Ovary (tissue), 9 donors: ENCODE data around the gene CFAP92. TPM values are rescaled to one million over a fixed set of nuclear protein-coding genes. Genes with fewer than 3 reads are reported as not detected.

Source experiments
- DNase-seq, 5 donors: peaks; one replicate each; pipeline ENCODE4 v3.0.0-alpha.2; 2019 to 2020
- H3K27ac ChIP-seq, 2 donors: fragments of 200-600 bp; one replicate each; pipeline versions ENCODE4 v1.5.1 to v1.8.0; 2019 to 2022
- H3K27me3 ChIP-seq: fragments of 200-600 bp; one replicate; pipeline ENCODE4 v1.8.0; 2022
- H3K36me3 ChIP-seq: fragments of 200-600 bp; sonication (generic); one replicate; pipeline ENCODE4 v1.5.1; 2019
- H3K4me1 ChIP-seq: one replicate; pipeline ENCODE4 v1.8.1; 2013; ENCODE audit warnings: mild to moderate bottlenecking, moderate library complexity; ENCODE audit not compliant: insufficient read depth
- H3K4me3 ChIP-seq: fragments of 200-600 bp; sonication (generic); one replicate; pipeline ENCODE4 v1.5.1; 2017
- H3K9me3 ChIP-seq, 2 donors: fragments of 200-600 bp in 1 of 2; sonication (generic) in 1 of 2; one replicate each; pipeline versions ENCODE4 v1.5.1 to v1.8.1; 2013 to 2019; ENCODE audit warnings: mild to moderate bottlenecking in 1 of 2, moderate library complexity in 1 of 2
- EP300 ChIP-seq: sonication (generic); formaldehyde crosslinking; IDR thresholded peaks from one replicate; pipeline ENCODE4 v1.6.1; 2017; ENCODE audit warnings: antibody characterized with exemption
- POLR2A ChIP-seq: fragments of 450-650 bp; IDR thresholded peaks from one replicate; pipeline ENCODE4 v1.6.1; 2017; ENCODE audit warnings: antibody characterized with exemption, mild to moderate bottlenecking, moderate library complexity
- WGBS, 3 donors: extraction: QIAGEN DNeasy Blood & Tissue Kit in 1 of 3; methylation state at CpG; one replicate each; pipeline versions ENCODE4 v1.1.5 to v1.1.7; 2013 to 2017; 5-methylcytosine and 5-hydroxymethylcytosine counted together
- intact Hi-C, 4 donors: fragments of 100-400 bp; cut with DNase I; formaldehyde crosslinking; loops; one replicate each; pipeline versions ENCODE4 v1.11.0 to v1.15.1; 2022 to 2023
- polyA plus RNA-seq, 2 donors: library from polyadenylated mRNA; stranded (reverse); fragments of 200-250 nt in 1 of 2; fragments of 350-450 nt in 1 of 2; fragmentation: Illumina TruSeq in 1 of 2; extraction: RNeasy Lipid Tissue Mini Kit (QIAGEN cat#74804) in 1 of 2; gene quantifications; one replicate each; pipeline ENCODE4 v1.2.3, GENCODE V29; 2013 to 2014
- total RNA-seq, 7 donors: library from RNA; depleted of rRNA in 2 of 7; stranded (reverse); fragments of >200 nt in 2 of 7; fragmentation: NEBNext Ultra II Directional in 3 of 7; extraction: Animal tissue kit (Norgen Biotek cat#: 25700) in 3 of 7; gene quantifications; one replicate each; pipeline versions ENCODE4 v1.1.0 to v1.2.4, GENCODE V29; 2016 to 2023
- TF ChIP-seq, protein P1 (sequence below), 3 donors: fragments of 450-650 bp in 2 of 3; fragments of 200-600 bp in 1 of 3; IDR thresholded peaks; one replicate each; pipeline versions ENCODE4 v1.5.1 to v1.8.0; 2016 to 2022; ENCODE audit warnings: antibody characterized with exemption in 3 of 3, mild to moderate bottlenecking in 1 of 3
- donor health status: DM: no; HTN: no; CAD: no; lungs with moderate emphysema.
- donor health status: DM: no; HTN: no; CAD: no.
- donor health status: Bipolar disorder and iron deficiency.
- donor health status: DM: yes; HTN: yes; CAD: no.
- donor health status: DM: no; HTN: no; CAD: no.
- donor health status: DM: yes; HTN: yes; CAD: no.

CFAP92 gene
- total and polyA plus RNA-seq, 9 donors: 0.89 to 3.8 (median 1.5) TPM

DNA sequence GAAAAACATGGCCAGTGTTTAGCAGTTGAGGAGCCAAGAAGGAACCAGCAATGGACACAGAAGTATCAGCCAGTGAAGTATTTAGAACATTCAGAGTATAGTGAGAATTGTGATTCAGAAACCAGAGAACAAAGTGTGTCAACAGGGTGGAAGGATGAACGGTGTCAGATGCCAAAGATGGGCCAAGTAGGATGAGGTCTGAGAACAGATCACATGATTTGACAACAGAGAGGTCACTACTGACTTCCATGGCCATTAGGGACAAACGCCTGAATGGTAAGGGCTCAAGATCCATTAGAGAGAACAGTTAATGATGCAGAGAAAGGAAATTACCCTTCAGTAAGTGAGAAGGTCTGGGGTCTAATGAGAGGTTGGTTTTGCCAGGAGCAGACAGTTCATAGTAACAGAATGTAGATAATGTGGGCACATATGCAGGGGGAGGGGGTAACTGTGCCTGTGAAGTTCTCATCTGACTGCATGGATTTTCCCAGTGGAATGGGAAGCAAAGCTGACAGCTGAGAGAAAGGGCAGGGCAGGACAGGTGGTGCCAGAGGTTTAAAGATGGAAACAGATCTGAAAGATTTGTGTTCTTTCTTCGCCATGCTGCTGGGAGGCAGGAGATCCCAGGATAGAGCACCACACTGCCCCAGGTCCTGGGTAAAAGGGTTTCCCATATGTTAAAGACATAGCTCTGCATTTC, 119.2 kb downstream of the CFAP92 start:
- no peak overlapping the region for H3K4me3 ChIP-seq
- H3K27me3 ChIP-seq: no peaks in the 10 kb centered on the region
- H3K36me3 ChIP-seq: no peaks in the 10 kb centered on the region
- DNase-seq: no peak
- TF ChIP-seq POLR2A (no peak), EP300 (no peak)
- TF ChIP-seq, protein P1, sequence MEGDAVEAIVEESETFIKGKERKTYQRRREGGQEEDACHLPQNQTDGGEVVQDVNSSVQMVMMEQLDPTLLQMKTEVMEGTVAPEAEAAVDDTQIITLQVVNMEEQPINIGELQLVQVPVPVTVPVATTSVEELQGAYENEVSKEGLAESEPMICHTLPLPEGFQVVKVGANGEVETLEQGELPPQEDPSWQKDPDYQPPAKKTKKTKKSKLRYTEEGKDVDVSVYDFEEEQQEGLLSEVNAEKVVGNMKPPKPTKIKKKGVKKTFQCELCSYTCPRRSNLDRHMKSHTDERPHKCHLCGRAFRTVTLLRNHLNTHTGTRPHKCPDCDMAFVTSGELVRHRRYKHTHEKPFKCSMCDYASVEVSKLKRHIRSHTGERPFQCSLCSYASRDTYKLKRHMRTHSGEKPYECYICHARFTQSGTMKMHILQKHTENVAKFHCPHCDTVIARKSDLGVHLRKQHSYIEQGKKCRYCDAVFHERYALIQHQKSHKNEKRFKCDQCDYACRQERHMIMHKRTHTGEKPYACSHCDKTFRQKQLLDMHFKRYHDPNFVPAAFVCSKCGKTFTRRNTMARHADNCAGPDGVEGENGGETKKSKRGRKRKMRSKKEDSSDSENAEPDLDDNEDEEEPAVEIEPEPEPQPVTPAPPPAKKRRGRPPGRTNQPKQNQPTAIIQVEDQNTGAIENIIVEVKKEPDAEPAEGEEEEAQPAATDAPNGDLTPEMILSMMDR (IDR thresholded peaks at IDR 0.05): no peak
- WGBS, 3 donors: 55 to 61% (median 59%) methylated on average over 3 of the region's 3 CpGs
- intact Hi-C loops: loop anchor here in 1 of 4 donors (10.0 kb wide), 1 partner anchor 190 kb away; no protein-coding TSS in a partner anchor
- no peak overlapping the region for H3K27ac ChIP-seq
- H3K9me3 ChIP-seq: no peaks in the 10 kb centered on the region
- H3K4me1 ChIP-seq: peaks cover 7% of the 10 kb centered on the region

DNA sequence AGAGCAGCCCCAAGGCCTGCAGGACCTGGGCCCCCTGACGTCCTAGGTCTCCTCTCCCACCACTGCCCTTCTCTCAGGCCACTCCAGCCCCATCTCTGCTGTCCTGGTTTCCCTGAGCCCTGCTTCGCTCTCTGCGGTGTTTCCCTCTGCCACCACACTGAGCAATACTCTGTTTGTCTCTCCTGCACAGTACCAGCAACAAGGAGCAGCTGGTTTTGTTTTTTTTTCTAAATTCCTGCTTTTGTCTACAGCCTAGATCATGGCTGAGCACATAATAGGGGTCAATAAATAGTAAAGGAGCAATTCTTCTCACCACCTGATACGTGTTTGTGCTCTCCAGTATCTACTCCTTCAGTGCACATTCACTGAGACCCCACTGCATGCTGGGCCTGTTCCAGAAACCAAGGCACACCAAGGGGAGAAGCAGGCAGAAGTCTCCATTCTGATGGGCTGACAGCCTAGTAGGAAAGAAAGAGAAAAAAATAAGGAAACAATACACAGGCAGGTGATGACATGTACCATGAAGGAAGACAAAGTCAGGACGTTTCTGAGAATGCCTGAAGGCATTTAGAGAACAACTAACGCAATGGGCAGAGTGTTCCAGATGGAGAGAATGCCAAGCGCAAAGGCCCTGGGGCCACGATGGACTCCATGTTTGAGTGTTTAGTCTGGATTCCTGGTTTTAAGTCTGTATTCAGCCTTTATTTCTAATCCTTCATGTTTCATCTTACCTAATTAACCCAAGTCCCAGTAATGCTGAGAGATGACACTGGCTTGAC, 120.4 kb downstream of the CFAP92 start:
- no peak overlapping the region for H3K4me3 ChIP-seq
- no peaks in the 10 kb centered on the region for H3K36me3 ChIP-seq
- intact Hi-C loops: loop anchor here in 1 of 4 donors (10.0 kb wide), 1 partner anchor 189 kb away; no protein-coding TSS in a partner anchor
- DNase-seq: no peak
- no peaks in the 10 kb centered on the region for H3K27me3 ChIP-seq
- 55 to 74% (median 65%) methylated on average over 8 of the region's 8 CpGs for WGBS, 3 donors
- no peak overlapping the region for H3K27ac ChIP-seq
- H3K4me1 ChIP-seq: peaks cover 6% of the 10 kb centered on the region
- H3K9me3 ChIP-seq: no peaks in the 10 kb centered on the region
- TF ChIP-seq, protein P1 (IDR thresholded peaks at IDR 0.05): no peak
- TF ChIP-seq POLR2A (no peak), EP300 (no peak)

DNA sequence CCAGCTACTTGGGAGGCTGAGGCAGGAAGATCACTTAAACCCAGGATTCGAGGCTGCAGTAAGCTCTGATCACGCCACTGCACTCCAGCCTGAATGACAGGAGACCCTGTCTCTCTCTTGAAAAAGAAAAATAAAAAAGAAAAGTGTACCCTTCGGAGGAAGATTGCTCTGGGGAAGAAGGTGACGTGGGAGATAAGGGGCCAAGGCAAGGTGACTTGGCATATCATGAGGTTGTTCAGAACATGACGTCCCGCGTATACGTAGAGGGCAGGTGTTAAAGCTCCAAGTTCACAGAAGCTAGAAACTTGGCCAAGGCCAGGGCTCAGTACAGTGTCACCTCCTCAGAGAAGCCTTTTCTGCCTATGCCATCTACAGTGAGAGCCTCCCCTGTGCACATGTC, 121.1 kb downstream of the CFAP92 start:
- intact Hi-C loops: loop anchor here in 1 of 4 donors (10.0 kb wide), 1 partner anchor 188 kb away; no protein-coding TSS in a partner anchor
- WGBS, 3 donors: 79 to 86% (median 84%) methylated on average over 8 of the region's 8 CpGs
- no peaks in the 10 kb centered on the region for H3K9me3 ChIP-seq
- DNase-seq: no peak
- H3K36me3 ChIP-seq: no peaks in the 10 kb centered on the region
- no peak for TF ChIP-seq EP300
- TF ChIP-seq, protein P1 (IDR thresholded peaks at IDR 0.05): no peak
- TF ChIP-seq POLR2A: no peak
- H3K4me3 ChIP-seq: no peak overlapping the region
- peaks cover 1% of the 10 kb centered on the region for H3K4me1 ChIP-seq
- H3K27me3 ChIP-seq: no peaks in the 10 kb centered on the region
- no peak overlapping the region for H3K27ac ChIP-seq

DNA sequence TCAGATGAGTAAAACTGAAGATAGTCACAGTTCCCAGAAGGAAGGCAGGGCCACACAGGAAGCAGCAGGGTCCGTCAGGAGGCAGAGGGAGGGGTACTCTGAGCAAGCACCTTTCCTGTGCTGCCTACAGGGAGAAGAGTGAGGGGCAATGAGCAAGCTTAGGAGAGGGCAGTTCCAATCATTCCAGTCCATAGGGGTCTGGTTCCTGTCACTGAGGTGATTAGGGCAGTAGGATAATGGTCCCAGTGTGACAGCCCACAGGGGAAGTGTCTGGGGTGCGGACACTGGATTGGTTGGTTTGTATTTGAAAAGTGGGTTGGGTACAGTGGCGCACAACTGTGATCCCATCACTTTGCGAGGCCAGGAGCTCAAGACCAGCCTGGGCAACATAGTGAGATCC, 121.6 kb downstream of the CFAP92 start:
- Histone ChIP-seq H3K4me3 (no peak overlapping the region), H3K27me3 (no peaks in the 10 kb centered on the region), H3K9me3 (no peaks in the 10 kb centered on the region), H3K4me1 (no peaks in the 10 kb centered on the region), H3K36me3 (no peaks in the 10 kb centered on the region), H3K27ac (no peak overlapping the region)
- no peak for TF ChIP-seq EP300
- TF ChIP-seq POLR2A: no peak
- TF ChIP-seq, protein P1 (IDR thresholded peaks at IDR 0.05): no peak
- 80 to 89% (median 83%) methylated on average over 4 of the region's 4 CpGs for WGBS, 3 donors
- no peak for DNase-seq
- intact Hi-C loops: loop anchor here in 1 of 4 donors (10.0 kb wide), 1 partner anchor 187 kb away; no protein-coding TSS in a partner anchor
